HepG2 (cell line): Measurements from ENCODE around the gene CUL4B. TPM values are rescaled to one million over a fixed set of nuclear protein-coding genes. Genes with fewer than 3 reads are reported as not detected.

Experiments used
- CENPT ChIP-seq: sonication (generic); formaldehyde crosslinking; IDR thresholded peaks from 2 replicates; pipeline ENCODE4 v1.8.0; 2022; ENCODE audit warnings: low read depth, mild to moderate bottlenecking, moderate library complexity, missing genetic modification reagents
- GTF3A ChIP-seq: sonication (generic); formaldehyde crosslinking; conservative IDR thresholded peaks from 2 replicates; pipeline ENCODE4 v1.4.0; 2020; ENCODE audit warnings: mild to moderate bottlenecking, missing genetic modification reagents
- HMGXB4 ChIP-seq, 2 experiments: sonication (generic) in 1 of 2; formaldehyde crosslinking in 1 of 2; IDR thresholded peaks; 2 replicates each; pipeline versions ENCODE4 v1.4.0 to v1.6.1; 2018 to 2020; ENCODE audit warnings: missing genetic modification reagents in 2 of 2, borderline replicate concordance in 1 of 2, low read depth in 1 of 2, mild to moderate bottlenecking in 1 of 2, missing biosample characterization in 1 of 2
- IRF9 ChIP-seq: sonication (generic); formaldehyde crosslinking; IDR thresholded peaks from 2 replicates; pipeline ENCODE4 v1.8.0; 2022; ENCODE audit warnings: missing genetic modification reagents, mild to moderate bottlenecking, borderline replicate concordance
- POGZ ChIP-seq: sonication (generic); formaldehyde crosslinking; IDR thresholded peaks from 2 replicates; pipeline ENCODE4 v1.4.0; 2020; ENCODE audit warnings: mild to moderate bottlenecking, missing genetic modification reagents
- RBM39 ChIP-seq: fragments of 200-400 bp; formaldehyde crosslinking; IDR thresholded peaks from one replicate; pipeline ENCODE4 v1.6.1; 2018; ENCODE audit warnings: antibody characterized with exemption, mild to moderate bottlenecking, low read depth, low read length; ENCODE audit not compliant: poor library complexity, severe bottlenecking
- SALL2 ChIP-seq: sonication (generic); formaldehyde crosslinking; IDR thresholded peaks from 2 replicates; pipeline ENCODE4 v1.8.1; 2023; ENCODE audit warnings: mild to moderate bottlenecking, missing genetic modification reagents, inconsistent platforms
- SRSF4 ChIP-seq: fragments of 200-400 bp; formaldehyde crosslinking; IDR thresholded peaks from one replicate; pipeline ENCODE4 v1.6.1; 2018; ENCODE audit warnings: mild to moderate bottlenecking, low read depth, low read length, moderate library complexity; ENCODE audit not compliant: poor library complexity, severe bottlenecking
- TOE1 ChIP-seq: sonication (generic); formaldehyde crosslinking; IDR thresholded peaks from 2 replicates; pipeline ENCODE4 v1.4.0; 2020; ENCODE audit warnings: mild to moderate bottlenecking, missing genetic modification reagents
- TP53 ChIP-seq: sonication (generic); formaldehyde crosslinking; conservative IDR thresholded peaks from 2 replicates; pipeline ENCODE4 v1.4.0; 2020; ENCODE audit warnings: missing genetic modification reagents
- XBP1 ChIP-seq: sonication (generic); formaldehyde crosslinking; IDR thresholded peaks from 2 replicates; pipeline ENCODE4 v1.5.0; 2020; ENCODE audit warnings: missing genetic modification reagents
- ZNF225 ChIP-seq: sonication (generic); formaldehyde crosslinking; IDR thresholded peaks from 2 replicates; pipeline ENCODE4 v1.4.0; 2020; ENCODE audit warnings: mild to moderate bottlenecking, missing genetic modification reagents
- ZNF260 ChIP-seq: sonication (generic); formaldehyde crosslinking; IDR thresholded peaks from 2 replicates; pipeline ENCODE4 v1.4.0; 2020; ENCODE audit warnings: missing genetic modification reagents, low read depth, mild to moderate bottlenecking, borderline replicate concordance
- ZSCAN31 ChIP-seq: sonication (generic); formaldehyde crosslinking; IDR thresholded peaks from 2 replicates; pipeline ENCODE4 v1.5.0; 2020; ENCODE audit warnings: low read depth, mild to moderate bottlenecking, missing genetic modification reagents
- polyA plus RNA-seq, 8 experiments: library from polyadenylated mRNA; depleted of rRNA in 3 of 8; stranded (reverse) in 7 of 8; unstranded in 1 of 8; fragments of >200 nt; fragmentation: Illumina TruSeq in 4 of 8; extraction: Trizol in 4 of 8; gene quantifications; 2 replicates each; pipeline versions ENCODE4 v1.2.1 to v1.2.3, GENCODE V29; 2011 to 2016; ENCODE audit warnings: low read depth in 4 of 8, missing spikeins in 1 of 8, mixed read lengths in 1 of 8; ENCODE audit not compliant: insufficient read depth in 1 of 8
- total RNA-seq, 5 experiments: library from RNA; depleted of rRNA; stranded (reverse); fragments of >200 nt; fragmentation: Illumina TruSeq; extraction: Trizol; gene quantifications; 2 replicates each; pipeline ENCODE4 v1.2.3, GENCODE V29; 2016; ENCODE audit warnings: low read depth in 1 of 5
- TF ChIP-seq, protein P1 (sequence below): sonication (generic); formaldehyde crosslinking; IDR thresholded peaks from 2 replicates; pipeline ENCODE4 v1.4.0; 2020; ENCODE audit warnings: missing genetic modification reagents, borderline replicate concordance
- TF ChIP-seq, protein P2 (sequence below): sonication (generic); formaldehyde crosslinking; IDR thresholded peaks from 2 replicates; pipeline ENCODE4 v1.4.0; 2020; ENCODE audit warnings: missing genetic modification reagents; ENCODE audit errors: not compliant biosample characterization
- TF ChIP-seq, protein P3 (sequence below): IDR thresholded peaks from 2 replicates; pipeline ENCODE4 v1.6.1; 2012; ENCODE audit warnings: inconsistent platforms

CUL4B gene
- total and polyA plus RNA-seq, 2 of the 13 experiments (the other 11 are each of a cell fraction or from before 2014, with no cell fraction given), result 21.6 to 28.5 TPM

- TF ChIP-seq GTF3A (CRISPR knock-in tag) (no peak), ZNF225 (no peak), TP53 (CRISPR knock-in tag) (no peak), POGZ (CRISPR knock-in tag) (no peak), SALL2 (CRISPR knock-in tag) (no peak), ZSCAN31 (CRISPR knock-in tag) (0 out of 2 replicates have a peak, but pooled peaks have one; percentile 47), HMGXB4 (CRISPR knock-in tag; IDR thresholded peaks at IDR 0.05; ENCODE audit: borderline replicate concordance in 1 of 2, low read depth in 1 of 2) (peak in 1 of 2 experiments; percentile 45; a peak in 3 of 4 replicates), SRSF4 (no peak), ZNF260 (no peak), RBM39 (no peak), IRF9 (no peak), XBP1 (CRISPR knock-in tag) (no peak), TOE1 (CRISPR knock-in tag) (no peak), CENPT (CRISPR knock-in tag) (no peak)
- TF ChIP-seq, protein P1, sequence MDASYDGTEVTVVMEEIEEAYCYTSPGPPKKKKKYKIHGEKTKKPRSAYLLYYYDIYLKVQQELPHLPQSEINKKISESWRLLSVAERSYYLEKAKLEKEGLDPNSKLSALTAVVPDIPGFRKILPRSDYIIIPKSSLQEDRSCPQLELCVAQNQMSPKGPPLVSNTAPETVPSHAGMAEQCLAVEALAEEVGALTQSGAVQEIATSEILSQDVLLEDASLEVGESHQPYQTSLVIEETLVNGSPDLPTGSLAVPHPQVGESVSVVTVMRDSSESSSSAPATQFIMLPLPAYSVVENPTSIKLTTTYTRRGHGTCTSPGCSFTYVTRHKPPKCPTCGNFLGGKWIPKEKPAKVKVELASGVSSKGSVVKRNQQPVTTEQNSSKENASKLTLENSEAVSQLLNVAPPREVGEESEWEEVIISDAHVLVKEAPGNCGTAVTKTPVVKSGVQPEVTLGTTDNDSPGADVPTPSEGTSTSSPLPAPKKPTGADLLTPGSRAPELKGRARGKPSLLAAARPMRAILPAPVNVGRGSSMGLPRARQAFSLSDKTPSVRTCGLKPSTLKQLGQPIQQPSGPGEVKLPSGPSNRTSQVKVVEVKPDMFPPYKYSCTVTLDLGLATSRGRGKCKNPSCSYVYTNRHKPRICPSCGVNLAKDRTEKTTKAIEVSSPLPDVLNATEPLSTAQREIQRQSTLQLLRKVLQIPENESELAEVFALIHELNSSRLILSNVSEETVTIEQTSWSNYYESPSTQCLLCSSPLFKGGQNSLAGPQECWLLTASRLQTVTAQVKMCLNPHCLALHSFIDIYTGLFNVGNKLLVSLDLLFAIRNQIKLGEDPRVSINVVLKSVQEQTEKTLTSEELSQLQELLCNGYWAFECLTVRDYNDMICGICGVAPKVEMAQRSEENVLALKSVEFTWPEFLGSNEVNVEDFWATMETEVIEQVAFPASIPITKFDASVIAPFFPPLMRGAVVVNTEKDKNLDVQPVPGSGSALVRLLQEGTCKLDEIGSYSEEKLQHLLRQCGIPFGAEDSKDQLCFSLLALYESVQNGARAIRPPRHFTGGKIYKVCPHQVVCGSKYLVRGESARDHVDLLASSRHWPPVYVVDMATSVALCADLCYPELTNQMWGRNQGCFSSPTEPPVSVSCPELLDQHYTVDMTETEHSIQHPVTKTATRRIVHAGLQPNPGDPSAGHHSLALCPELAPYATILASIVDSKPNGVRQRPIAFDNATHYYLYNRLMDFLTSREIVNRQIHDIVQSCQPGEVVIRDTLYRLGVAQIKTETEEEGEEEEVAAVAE (CRISPR knock-in tag), result no peak
- TF ChIP-seq, protein P2, sequence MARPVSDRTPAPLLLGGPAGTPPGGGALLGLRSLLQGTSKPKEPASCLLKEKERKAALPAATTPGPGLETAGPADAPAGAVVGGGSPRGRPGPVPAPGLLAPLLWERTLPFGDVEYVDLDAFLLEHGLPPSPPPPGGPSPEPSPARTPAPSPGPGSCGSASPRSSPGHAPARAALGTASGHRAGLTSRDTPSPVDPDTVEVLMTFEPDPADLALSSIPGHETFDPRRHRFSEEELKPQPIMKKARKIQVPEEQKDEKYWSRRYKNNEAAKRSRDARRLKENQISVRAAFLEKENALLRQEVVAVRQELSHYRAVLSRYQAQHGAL (CRISPR knock-in tag), result no peak
- TF ChIP-seq, protein P3, sequence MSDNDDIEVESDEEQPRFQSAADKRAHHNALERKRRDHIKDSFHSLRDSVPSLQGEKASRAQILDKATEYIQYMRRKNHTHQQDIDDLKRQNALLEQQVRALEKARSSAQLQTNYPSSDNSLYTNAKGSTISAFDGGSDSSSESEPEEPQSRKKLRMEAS, result peak; percentile 34
Measured at GRCh38 chrX:120603707-120604360, 43.1 kb upstream of the CUL4B start, which contains the start of gene MCTS1 (continued).
